Ovary (tissue), 3 donors: ENCODE measurements around the gene TF.

Source experiments
- POLR2A ChIP-seq: fragments of 450-650 bp; IDR thresholded peaks from one replicate; pipeline ENCODE4 v1.6.1; 2017; ENCODE audit warnings: antibody characterized with exemption, mild to moderate bottlenecking, moderate library complexity
- TF ChIP-seq, protein P1 (sequence below), 3 donors: fragments of 450-650 bp in 2 of 3; fragments of 200-600 bp in 1 of 3; IDR thresholded peaks; one replicate each; pipeline versions ENCODE4 v1.5.1 to v1.8.0; 2016 to 2022; ENCODE audit warnings: antibody characterized with exemption in 3 of 3, mild to moderate bottlenecking in 1 of 3
- donor health status: DM: no; HTN: no; CAD: no.

- TF ChIP-seq, protein P1, sequence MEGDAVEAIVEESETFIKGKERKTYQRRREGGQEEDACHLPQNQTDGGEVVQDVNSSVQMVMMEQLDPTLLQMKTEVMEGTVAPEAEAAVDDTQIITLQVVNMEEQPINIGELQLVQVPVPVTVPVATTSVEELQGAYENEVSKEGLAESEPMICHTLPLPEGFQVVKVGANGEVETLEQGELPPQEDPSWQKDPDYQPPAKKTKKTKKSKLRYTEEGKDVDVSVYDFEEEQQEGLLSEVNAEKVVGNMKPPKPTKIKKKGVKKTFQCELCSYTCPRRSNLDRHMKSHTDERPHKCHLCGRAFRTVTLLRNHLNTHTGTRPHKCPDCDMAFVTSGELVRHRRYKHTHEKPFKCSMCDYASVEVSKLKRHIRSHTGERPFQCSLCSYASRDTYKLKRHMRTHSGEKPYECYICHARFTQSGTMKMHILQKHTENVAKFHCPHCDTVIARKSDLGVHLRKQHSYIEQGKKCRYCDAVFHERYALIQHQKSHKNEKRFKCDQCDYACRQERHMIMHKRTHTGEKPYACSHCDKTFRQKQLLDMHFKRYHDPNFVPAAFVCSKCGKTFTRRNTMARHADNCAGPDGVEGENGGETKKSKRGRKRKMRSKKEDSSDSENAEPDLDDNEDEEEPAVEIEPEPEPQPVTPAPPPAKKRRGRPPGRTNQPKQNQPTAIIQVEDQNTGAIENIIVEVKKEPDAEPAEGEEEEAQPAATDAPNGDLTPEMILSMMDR (IDR thresholded peaks at IDR 0.05): no peak
- no peak for TF ChIP-seq POLR2A
Observed at GRCh38 chr3:133797396-133798105, 51.4 kb downstream of the TF start.
